ENCODE data around the gene PCSK4. TPM values are rescaled to one million over a fixed set of nuclear protein-coding genes. Genes with fewer than 3 reads are reported as not detected.
"Not testable (repeated sequence)": the region's sequence is repeated elsewhere in the genome, so short reads cannot be mapped to it uniquely, and the experiment has no call there.

Gene PCSK4
- total and polyA plus RNA-seq, 7 donors = 0.99 to 5.0 (median 3.1) TPM; not detected in 1

DNA sequence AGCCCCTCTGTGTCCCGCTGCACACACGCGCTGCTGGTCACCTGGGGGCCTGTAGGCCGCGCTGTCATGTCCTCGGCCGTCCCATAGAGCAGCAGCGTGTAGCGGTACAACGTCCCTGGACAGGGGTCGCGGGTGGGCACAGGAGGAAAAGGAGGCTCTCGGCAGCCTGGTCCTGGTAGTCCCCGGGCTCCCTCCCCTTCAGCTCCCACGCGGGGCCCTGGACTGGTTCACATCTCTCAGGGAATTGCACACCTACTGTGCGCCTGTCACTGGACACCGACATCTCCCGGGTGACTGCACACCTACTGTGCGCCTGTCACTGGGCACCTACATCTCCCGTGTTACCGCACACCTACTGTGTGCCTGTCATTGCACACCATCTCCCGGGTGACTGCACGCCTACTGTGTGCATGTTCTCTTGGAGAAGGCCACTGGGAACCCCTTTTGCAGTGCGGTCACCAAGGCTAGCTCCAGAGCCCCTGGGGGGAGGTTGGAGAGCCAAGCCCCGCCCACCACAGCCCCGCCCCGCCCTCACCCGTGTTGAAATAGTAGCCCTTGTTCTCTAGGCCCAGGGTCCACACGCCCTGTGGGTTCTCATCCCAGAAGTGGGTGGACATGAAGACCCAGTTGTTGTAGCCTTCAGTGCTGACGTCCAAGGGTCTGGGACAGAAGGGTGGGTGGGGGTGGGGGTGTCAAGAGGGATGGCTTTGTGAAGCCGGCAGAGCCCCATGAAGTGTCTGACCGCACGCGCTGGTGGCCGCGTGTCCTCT lies 7.6 kb downstream of the PCSK4 start:
- H3K27ac ChIP-seq = no peak overlapping the region
- 86 to 89% methylated on average over 37 of the region's 37 CpGs for WGBS, 2 donors
- H3K4me3 ChIP-seq = no peak overlapping the region
- TF ChIP-seq POLR2AphosphoS5 (IDR thresholded peaks at IDR 0.05) = no peak
- TF ChIP-seq POLR2A (IDR thresholded peaks at IDR 0.05) = no peak
- no peak for TF ChIP-seq EP300 (IDR thresholded peaks at IDR 0.05)
- TF ChIP-seq, protein P1, sequence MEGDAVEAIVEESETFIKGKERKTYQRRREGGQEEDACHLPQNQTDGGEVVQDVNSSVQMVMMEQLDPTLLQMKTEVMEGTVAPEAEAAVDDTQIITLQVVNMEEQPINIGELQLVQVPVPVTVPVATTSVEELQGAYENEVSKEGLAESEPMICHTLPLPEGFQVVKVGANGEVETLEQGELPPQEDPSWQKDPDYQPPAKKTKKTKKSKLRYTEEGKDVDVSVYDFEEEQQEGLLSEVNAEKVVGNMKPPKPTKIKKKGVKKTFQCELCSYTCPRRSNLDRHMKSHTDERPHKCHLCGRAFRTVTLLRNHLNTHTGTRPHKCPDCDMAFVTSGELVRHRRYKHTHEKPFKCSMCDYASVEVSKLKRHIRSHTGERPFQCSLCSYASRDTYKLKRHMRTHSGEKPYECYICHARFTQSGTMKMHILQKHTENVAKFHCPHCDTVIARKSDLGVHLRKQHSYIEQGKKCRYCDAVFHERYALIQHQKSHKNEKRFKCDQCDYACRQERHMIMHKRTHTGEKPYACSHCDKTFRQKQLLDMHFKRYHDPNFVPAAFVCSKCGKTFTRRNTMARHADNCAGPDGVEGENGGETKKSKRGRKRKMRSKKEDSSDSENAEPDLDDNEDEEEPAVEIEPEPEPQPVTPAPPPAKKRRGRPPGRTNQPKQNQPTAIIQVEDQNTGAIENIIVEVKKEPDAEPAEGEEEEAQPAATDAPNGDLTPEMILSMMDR (IDR thresholded peaks at IDR 0.05) = no peak
- H3K4me1 ChIP-seq = peaks cover 0 to 20% (median 14%) of the 10 kb centered on the region in 4 donors
- no peak for DNase-seq
- no peaks in the 10 kb centered on the region for H3K36me3 ChIP-seq
- intact Hi-C loops (cut with DNase I) = no loop called here
- H3K27me3 ChIP-seq = no peaks in the 10 kb centered on the region
- H3K9me3 ChIP-seq = no peaks in the 10 kb centered on the region

DNA sequence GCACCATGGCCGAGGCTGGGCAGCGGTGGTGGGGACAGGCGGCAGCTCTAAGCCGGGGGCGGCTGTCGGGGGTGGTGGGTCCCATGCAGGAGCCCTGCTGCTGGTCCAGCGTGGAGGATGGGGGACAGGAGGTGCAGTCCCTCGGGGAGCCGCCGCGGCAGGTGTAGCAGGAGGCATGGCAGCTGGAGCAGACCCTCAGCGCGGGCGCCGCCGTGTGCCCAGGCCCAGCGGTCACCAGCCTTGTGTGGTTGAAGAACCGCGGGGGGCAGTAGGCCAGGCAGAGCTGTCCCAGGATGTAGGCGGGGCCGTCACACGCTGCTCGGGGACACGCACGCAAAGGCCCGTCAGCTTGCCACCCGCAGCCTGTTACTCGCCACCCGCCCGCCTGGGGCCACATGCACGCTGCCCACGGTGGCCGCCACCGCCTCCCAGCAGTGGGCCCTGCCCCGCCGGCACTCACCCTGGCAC lies 8.2 kb downstream of the PCSK4 start:
- Histone ChIP-seq H3K27me3 (no peaks in the 10 kb centered on the region), H3K4me1 (peaks cover 0 to 22% (median 15%) of the 10 kb centered on the region in 4 donors), H3K27ac (no peak overlapping the region), H3K9me3 (no peaks in the 10 kb centered on the region), H3K36me3 (peaks cover 0 to 4% (median 0%) of the 10 kb centered on the region in 4 donors), H3K4me3 (no peak overlapping the region)
- WGBS, 2 donors = 94 to 95% methylated on average over 36 of the region's 36 CpGs
- intact Hi-C loops (cut with DNase I) = no loop called here
- TF ChIP-seq, protein P1 (IDR thresholded peaks at IDR 0.05) = no peak
- TF ChIP-seq POLR2A (IDR thresholded peaks at IDR 0.05) (no peak), POLR2AphosphoS5 (IDR thresholded peaks at IDR 0.05) (no peak), EP300 (IDR thresholded peaks at IDR 0.05) (no peak)
- peak; percentile 65 for DNase-seq

DNA sequence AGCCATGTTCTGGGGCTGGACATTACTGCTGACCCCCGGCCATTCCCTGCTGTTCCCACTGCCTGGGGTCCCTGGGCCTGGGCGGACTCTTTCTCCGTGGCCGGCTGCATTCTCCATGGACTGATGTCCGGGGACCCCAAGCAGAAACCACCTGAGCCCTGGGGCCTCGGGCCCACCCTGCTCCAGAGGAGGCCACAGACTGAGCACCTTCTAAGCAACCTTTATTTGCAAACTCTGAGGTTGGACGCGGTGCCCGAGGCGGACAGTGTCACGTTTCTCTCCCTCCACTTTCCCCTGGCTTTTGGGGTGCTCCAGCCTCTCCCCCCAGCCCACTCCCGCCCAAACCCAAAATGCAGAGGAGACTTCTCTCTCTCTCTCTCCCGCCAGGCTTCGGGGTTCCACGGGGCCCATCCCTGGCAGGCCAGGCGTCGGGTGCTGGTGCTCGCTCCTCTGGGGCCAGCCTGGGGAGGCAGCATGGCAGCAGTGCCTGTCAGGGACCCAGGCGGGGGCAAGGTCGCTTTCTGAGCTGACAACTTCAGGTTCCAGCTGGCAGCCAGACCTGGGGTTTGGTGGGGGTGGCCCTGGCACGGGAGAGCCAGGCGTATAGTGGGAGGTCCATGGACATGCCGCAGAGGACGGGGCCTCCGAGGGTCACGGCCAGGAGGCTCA lies 8.8 kb downstream of the PCSK4 start:
- intact Hi-C loops (cut with DNase I) = no loop called here
- H3K27me3 ChIP-seq = peaks cover 0 to 3% (median 0%) of the 10 kb centered on the region in 3 donors
- peak; percentile 62 for DNase-seq
- TF ChIP-seq EP300 (IDR thresholded peaks at IDR 0.05) (no peak), POLR2AphosphoS5 (IDR thresholded peaks at IDR 0.05) (no peak), POLR2A (IDR thresholded peaks at IDR 0.05) (no peak)
- TF ChIP-seq, protein P1 (IDR thresholded peaks at IDR 0.05) = no peak
- H3K36me3 ChIP-seq = peaks cover 0 to 4% (median 0%) of the 10 kb centered on the region in 4 donors
- 86 to 89% methylated on average over 26 of the region's 26 CpGs for WGBS, 2 donors
- H3K9me3 ChIP-seq = no peaks in the 10 kb centered on the region
- H3K27ac ChIP-seq = no peak overlapping the region
- H3K4me1 ChIP-seq = peaks cover 0 to 22% (median 15%) of the 10 kb centered on the region in 4 donors
- no peak overlapping the region for H3K4me3 ChIP-seq

DNA sequence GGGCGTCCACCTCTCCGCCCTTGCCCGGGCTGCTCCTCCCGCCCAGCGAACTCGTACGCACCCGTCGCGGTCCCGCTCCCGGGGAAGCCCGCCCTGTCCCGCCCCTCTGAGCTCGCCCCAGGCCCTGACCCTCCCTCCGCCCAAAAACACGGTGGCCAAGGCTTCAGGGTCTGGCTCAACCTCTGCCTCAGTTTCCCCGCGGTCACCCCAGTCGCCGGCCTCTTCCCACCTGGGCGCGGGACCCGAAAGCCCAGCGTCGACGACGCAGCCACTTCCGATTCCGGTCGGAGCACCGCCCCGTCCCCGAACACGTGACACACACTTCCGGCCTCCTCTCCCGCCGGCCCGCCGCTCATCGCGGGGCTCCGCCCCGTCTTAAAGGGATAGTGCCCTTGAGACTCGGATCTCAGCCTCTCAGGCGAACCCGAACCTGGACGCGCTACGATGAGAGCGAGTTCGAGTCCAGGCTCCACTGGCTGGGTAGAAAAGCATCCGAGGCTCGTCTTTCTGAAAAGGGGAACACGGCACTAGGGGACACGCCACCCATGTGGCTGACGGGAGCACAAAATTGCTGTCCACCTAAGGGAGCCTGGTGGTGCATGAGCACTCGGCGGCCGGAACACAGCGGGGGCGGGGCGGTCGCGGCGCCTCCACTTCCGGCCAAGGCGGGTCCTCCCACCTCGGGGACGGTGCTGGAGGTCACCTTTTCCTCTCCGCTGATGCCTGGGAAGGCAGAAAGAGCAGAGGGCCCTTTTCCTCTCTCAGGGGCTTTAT lies 11.0 kb downstream of the PCSK4 start, which contains the start of gene C19orf25:
Gene C19orf25, minus strand, starts transcription at position 282 of the 774 bp plus-strand sequence. CDS start 312 bp downstream, outside the sequence.
- H3K4me3 ChIP-seq = peak within 1 kb of the TSS; percentile 77 to 99 (median 88)
- H3K9me3 ChIP-seq = no peaks in the 10 kb centered on the region
- TF ChIP-seq, protein P1 (IDR thresholded peaks at IDR 0.05) = no peak
- TF ChIP-seq POLR2AphosphoS5 (IDR thresholded peaks at IDR 0.05) (peak; percentile 78 to 91 (median 86)), POLR2A (IDR thresholded peaks at IDR 0.05) (peak; percentile 27 to 60), EP300 (IDR thresholded peaks at IDR 0.05) (peak in 1 of 4 donors; percentile 6)
- H3K27me3 ChIP-seq = peaks cover 0 to 22% (median 5%) of the 10 kb centered on the region in 3 donors
- intact Hi-C loops (cut with DNase I) = no loop called here
- H3K27ac ChIP-seq = peak within 1 kb of the TSS; percentile 67 to 77 (median 72)
- WGBS, 2 donors = 1% methylated on average over 71 of the region's 71 CpGs
- H3K4me1 ChIP-seq = peaks cover 0 to 22% (median 15%) of the 10 kb centered on the region in 4 donors
- H3K36me3 ChIP-seq = peaks cover 0 to 19% (median 0%) of the 10 kb centered on the region in 4 donors
- DNase-seq = peak; percentile 97

DNA sequence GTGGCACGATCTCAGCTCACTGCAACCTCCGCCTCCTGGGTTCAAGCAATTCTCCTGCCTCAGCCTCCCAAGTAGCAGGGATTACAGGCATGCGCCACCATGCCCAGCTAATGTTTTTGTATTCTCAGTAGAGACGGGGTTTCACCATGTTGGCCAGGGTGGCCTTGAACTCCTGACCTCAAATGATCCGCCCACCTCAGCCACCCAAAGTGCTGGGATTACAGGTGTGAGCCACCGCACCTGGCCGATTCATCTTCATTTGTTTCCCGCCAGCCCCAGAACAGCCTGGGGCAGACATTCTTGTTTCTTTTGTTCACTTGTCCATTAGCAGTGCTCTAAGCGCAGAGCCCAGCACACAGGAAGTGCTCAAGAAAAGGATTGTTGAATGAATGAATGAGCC lies 13.1 kb downstream of the PCSK4 start:
- Histone ChIP-seq H3K4me1 (peaks cover 0 to 23% (median 18%) of the 10 kb centered on the region in 4 donors), H3K27me3 (peaks cover 6 to 43% (median 26%) of the 10 kb centered on the region in 3 donors), H3K36me3 (peaks cover 0 to 19% (median 0%) of the 10 kb centered on the region in 4 donors)
- 88 to 95% methylated on average over 9 of the region's 9 CpGs for WGBS, 2 donors
- intact Hi-C loops (cut with DNase I); H3K9me3 ChIP-seq; H3K27ac ChIP-seq; H3K4me3 ChIP-seq; DNase-seq: not testable (repeated sequence)

Measured in sigmoid colon (tissue), 7 donors.